ENCODE results near the gene IKZF3.

- TF ChIP-seq CTCF (IDR thresholded peaks at IDR 0.05) (no peak), POLR2A (IDR thresholded peaks at IDR 0.05) (no peak), EP300 (IDR thresholded peaks at IDR 0.05) (no peak)
Observed at GRCh38 chr17:39742856-39743436, 121.2 kb downstream of the IKZF3 start.

All from stomach (tissue), 4 donors.